Umbilical cord (tissue), 2 donors: ENCODE data around the gene NFIB. TPM values are rescaled to one million over a fixed set of nuclear protein-coding genes. Genes with fewer than 3 reads are reported as not detected.
A peak's percentile ranks its signal among the peaks of the same experiment; 100 is the strongest.

Experiments
- DNase-seq: peaks from one replicate; pipeline ENCODE4 v3.0.0-alpha.2; 2015; ENCODE audit warnings: low spot score
- total RNA-seq: library from RNA; depleted of rRNA; stranded (reverse); fragments of >200 nt; gene quantifications from one replicate; pipeline ENCODE4 v1.2.3, GENCODE V29; 2014; ENCODE audit warnings: low replicate concordance; ENCODE audit not compliant: insufficient read depth

NFIB gene
- total RNA-seq, 1 donor from 2014 or later: 33.0 TPM

GRCh38 chr9:14083366-14083765, 230.6 kb downstream of the NFIB start:
- no peak for DNase-seq

DNA sequence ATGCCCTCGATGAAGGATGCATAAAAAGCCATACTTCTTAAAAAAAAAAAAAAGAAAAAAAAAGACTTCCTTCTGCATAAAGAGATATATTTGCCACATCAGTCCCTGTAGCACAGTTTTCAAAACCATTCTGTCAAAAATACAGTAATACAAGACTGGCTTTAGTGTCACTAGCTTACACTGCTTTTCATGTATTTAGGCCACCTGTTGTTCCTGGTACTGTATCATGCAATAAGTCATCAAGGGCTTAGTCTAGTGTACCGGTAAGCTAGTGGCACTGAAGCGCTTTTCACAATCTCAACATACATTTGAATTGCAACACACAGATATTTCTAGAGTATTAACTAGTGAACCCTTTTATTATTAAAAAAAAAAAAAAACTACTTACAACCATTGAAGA, 231.2 kb downstream of the NFIB start:
- DNase-seq: no peak

DNA sequence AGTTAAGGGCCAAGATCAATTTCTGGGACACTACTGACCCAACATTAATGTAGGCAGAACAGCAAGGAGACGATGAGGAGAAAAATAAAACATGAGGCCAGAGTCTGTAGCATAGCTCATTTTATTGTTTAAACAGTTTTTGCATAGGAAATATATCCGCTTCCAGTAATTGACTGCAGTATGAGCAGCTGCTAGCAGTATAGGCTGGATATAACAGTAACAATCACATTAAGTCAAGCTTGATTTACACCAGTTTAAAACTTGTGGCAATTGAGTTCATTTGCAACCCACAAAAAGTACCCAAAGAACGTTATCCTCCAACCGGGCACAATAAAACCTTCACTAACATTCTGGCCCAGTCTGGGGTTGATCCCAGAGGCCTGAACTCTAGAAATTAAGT, 232.2 kb downstream of the NFIB start:
- DNase-seq: no peak

DNA sequence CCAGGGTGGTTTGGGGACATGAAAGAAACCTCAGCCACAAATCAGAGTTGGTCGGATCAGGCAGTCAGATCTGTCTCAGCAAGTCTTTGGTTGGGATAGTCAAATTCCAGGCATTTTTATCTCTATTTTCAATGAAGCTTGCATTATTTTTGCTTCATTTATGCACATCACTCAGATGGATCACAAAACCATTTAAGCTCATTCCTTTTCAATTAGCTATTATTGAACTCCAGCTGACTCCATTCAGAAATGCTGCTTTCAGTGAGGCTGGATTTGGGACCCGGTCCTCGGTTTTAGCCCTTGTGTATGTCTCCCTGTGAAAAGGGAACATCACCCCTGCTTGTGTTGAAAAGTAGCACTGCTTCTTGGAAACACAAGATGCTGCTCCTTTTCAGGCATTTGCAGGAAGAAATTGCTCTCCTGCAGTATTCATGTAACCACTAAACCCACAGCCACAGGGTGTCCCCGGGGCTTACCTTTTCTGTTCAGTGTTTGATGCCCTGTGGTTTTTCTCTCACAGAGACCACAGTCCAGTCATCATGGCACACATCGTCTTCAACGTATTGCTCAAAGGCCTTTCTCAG, 232.9 kb downstream of the NFIB start:
- DNase-seq: peak; percentile 44

DNA sequence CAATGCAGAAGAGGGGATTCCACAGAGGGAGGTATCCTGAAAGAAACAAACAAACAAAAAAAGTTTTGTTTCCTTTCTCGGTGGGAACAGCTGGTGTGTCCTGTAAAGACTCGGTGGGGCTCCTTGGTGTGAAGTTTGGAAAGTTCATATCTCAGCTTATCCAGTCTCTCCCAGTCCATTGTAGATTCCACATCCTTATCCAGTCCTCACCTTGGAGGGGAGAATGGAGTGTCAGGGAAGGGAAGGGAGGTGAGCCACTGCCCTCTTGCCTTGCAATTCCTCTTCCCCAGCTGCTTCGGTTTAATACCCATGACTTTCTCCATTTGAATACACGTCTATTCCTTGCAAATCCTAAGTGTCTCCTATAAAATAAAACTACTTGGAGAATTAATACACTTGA, 234.5 kb downstream of the NFIB start:
- DNase-seq: no peak

DNA sequence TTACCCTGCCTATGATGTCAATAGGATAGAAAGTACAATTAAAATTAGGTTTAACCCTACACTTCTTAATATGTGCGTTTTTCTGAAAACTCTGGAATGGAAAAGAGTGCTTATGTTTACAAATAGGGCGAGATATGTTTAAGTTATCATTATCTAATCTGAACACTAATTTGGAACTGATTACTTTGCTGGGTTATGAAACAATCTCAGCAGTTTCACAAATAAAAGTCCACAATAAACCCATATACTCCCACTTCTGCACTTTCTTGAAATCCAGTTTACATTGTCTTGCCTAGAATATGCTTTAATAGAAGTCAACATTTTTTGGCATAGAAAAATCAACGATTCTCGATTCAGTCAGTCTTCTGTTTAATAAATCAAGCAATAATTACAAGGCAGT, 236.3 kb downstream of the NFIB start:
- no peak for DNase-seq

DNA sequence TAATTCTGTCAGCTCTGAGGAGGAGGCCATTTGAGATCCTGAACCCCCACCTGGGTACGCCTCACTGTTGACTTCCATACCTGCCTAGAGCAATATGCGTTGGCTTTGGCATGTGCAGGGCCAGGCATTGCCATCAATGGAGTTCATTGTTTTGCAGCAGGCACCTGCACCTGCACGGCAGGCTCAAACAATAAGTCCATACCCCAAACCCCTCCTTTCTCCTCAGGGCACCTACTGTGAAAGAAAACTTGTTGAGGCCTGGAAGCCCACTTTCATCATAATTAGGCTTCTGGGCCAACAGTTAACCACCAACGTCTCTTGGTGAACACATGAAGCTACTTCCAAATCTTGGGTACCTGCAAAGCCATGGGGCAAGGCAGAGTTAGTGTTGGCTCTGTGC, 238.7 kb downstream of the NFIB start:
- DNase-seq: no peak

GRCh38 chr9:14072850-14073249, 241.1 kb downstream of the NFIB start:
- DNase-seq: no peak

DNA sequence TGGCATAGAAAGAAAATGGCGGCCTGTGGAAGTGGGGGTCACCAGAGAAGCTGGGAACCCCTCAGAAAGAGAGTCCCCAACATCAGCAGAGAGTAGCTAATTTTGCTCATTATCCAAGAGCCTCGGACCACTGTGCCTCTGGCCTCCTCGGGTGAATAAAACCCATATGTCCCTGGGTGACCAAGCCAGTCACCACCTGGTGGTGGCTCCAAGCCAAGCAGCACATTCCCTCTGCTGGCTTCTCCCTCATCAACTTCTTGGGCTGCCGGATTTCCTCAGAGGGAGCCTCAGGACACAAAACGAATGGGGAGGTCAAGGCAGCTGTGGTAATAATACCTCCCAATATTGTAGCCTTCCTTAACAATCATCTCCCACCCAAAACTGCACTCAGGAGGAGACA, 242.5 kb downstream of the NFIB start:
- DNase-seq: no peak

GRCh38 chr9:14068690-14069089, 245.3 kb downstream of the NFIB start:
- no peak for DNase-seq

DNA sequence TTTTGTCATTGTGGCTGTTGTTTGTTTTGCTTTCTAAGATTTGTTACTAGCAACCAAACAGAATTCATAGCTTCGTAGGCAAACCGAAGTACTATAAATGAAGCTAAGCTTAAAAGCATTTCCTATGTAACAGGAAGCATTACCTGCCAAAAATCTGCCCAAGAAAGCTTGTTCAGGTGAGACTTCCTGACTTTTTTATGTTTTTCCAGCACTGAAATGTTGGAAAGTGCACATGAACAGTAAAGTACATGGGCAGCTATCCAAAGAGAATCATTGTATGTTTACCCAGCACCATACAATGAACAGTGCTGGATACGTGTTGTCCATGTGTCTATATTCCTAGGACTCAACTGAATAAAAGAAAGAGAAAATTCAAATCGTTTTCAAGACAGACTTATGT, 247.1 kb downstream of the NFIB start:
- no peak for DNase-seq

DNA sequence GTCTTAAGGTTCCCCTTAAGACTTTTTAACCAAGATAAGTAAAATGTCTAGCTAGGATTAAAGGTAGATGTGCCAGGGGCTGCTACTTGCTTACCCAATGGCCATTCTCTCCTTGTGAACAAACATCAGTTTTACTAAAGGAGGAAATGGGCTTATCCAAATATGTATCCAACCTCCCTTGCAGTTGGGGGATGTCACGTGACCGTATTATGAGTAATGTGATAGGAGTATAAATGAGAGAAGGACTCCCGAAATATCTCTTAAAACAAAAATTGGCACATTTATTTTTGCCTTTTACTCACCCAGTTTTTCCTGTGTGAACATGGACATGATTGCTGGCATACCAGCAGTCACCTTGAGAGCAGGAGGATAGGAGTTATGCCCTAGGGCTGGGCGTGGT, 247.9 kb downstream of the NFIB start:
- DNase-seq: no peak

GRCh38 chr9:14064940-14065339, 249.0 kb downstream of the NFIB start:
- no peak for DNase-seq

DNA sequence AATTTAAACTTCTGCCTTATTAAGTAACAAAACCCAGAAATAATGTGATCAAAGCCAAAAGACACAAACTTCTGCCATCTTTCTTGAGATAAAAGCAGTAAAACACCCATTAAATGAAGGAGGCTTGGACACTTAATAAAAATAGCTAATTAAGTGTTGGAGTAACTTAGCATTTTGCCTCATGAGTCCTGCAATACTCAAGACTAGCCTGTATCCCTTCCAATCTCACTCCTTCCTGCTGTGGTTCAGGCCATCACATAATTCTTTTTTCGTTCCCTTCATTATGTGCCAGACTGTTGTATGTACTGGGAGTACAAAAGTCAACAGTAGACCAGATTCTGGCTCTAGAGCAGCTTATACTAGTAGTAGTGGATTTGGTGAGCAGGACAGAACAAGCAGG, 250.2 kb downstream of the NFIB start:
- no peak for DNase-seq

GRCh38 chr9:14062586-14063221, 251.2 kb downstream of the NFIB start:
- DNase-seq: peak; percentile 86

GRCh38 chr9:14061936-14062585, 251.9 kb downstream of the NFIB start:
- no peak for DNase-seq

GRCh38 chr9:14058325-14058688, 255.6 kb downstream of the NFIB start:
- no peak for DNase-seq

DNA sequence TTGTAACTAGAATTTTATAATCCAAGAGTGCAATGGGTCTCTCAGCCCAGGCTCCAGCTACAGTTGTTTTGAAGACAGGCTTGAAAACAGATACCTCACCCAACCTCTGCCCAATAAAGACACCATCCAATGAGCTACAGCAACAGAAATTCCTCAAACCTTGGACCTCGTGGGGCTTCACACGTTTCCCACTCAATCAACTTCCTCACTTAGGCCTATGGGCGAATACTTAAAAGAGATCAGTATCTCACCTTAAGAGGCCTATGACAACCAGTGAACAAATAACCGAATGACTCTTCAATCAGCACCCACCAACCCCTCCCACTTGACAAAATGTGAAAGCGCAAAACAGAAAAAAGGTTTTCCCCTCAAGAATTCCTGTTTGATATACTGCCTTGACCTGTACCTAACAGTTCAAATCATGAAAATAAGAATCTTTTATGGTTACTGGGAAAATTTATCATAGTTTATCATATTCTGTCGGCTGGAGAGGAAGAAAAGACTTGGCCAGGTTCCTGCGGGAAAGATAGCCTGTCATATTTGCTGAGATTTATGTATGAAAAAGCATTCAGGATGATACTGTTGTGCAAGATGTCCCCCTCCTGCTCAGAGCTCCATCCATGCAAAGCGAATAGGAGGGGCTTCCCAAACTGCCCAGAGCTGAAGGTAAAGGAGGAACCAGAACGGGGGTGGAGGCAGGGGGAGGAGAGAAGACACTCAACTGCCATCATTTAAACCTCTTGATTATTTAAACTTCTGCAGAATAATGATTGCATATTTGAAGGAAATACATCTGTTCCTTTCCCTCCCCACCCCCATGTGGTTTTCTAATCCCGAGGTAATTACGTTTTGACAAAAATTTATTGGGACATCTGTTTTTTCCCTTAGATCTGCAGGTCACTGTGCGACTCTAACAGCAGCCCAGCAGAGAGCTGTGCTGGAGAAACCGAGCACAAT, 256.3 kb downstream of the NFIB start:
- peak; percentile 67 for DNase-seq

DNA sequence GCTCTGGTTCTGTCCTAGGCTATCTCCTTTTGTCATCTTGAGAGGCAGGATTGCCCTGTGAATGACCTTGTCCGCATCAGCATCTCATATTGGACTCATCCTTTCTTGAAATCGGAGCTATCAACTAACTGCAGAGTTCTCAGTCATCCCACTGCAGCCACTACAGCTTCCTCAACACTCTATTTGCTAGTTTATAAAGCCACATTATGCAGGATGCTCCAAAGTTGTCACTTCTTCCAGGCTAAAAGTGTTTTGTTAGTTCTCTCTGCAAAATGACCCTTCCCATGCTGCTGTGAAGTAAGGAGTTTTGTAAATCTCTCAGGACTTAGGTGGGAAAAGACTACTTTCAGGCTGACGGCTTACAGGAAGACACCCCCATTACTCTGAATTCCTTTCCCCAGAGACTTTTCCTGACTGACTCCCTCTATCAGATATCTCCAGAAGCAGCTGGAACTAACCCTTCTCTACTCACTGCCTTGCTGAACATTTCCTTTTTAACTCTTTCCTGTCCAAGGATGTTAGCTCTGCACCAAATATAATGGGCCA, 257.6 kb downstream of the NFIB start:
- DNase-seq: peak; percentile 48

GRCh38 chr9:14054096-14054495, 259.8 kb downstream of the NFIB start:
- DNase-seq: no peak

- no peak for DNase-seq
These were observed 261.6 kb downstream of the NFIB start for GRCh38 chr9:14052359-14052758.

DNA sequence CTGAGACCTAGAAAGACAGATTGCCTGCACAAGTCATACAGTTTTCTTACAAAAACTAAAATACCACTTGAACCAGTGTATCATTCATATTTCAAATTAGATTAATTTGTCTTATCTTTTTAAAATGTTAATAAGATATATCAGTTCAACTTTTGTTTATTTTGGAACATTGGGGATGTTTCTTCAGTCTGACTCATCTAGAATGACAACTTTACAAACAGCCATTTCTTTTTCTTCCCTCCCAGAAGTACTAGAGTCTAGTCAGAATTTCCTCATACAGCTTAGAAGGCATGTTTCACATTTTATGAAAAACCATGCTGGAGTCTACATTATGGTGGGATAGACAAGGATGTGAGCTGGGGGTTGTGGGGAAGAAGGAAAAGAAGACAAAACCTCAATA, 262.5 kb downstream of the NFIB start:
- DNase-seq: no peak
